ENCODE measurements around the gene GNE. TPM values are rescaled to one million over a fixed set of nuclear protein-coding genes. Genes with fewer than 3 reads are reported as not detected.

GNE gene
- total RNA-seq, 1 donor from 2014 or later = 19.3 TPM

GRCh38 chr9:36164989-36165388, 93.3 kb downstream of the GNE start:
- CTCF ChIA-PET = interaction anchor here (0.9 to 10.6 kb wide), 6 partner anchors 21 to 142 kb away, joined by 3 to 299 read pairs (median 6); partner anchors contain the start of gene GLIPR2
- no peak for TF ChIP-seq CTCF (IDR thresholded peaks at IDR 0.05)
- intact Hi-C loops (cut with micrococcal nuclease) = no loop called here
- POLR2A ChIA-PET = interaction anchor here (0.6 kb wide), 2 partner anchors 9 to 1209 kb away, joined by 3 to 4 read pairs; no protein-coding TSS in a partner anchor
- peaks cover 7% of the 10 kb centered on the region for H3K4me1 Mint-ChIP-seq
- no peak overlapping the region for H3K27ac Mint-ChIP-seq
- no peak overlapping the region for H3K4me3 Mint-ChIP-seq
- ATAC-seq (ENCODE audit: low read depth) (no peak), DNase-seq (no peak)
- peaks cover 1% of the 10 kb centered on the region for H3K27me3 Mint-ChIP-seq
- H3K9me3 Mint-ChIP-seq = no peaks in the 10 kb centered on the region
- no peaks in the 10 kb centered on the region for H3K36me3 Mint-ChIP-seq (ENCODE audit: low read depth)

Other genes starting within 250 kb of the GNE start
- 4.2 and 5.0 TPM in 2 replicates for gene RECK, start 221.5 kb downstream of the GNE start, total RNA-seq
- gene GLIPR2, start 121.7 kb downstream of the GNE start, total RNA-seq = 13.6 and 14.3 TPM in 2 replicates
- not detected in 2 replicates for gene CCIN, start 89.1 kb downstream of the GNE start, total RNA-seq
- gene CLTA, start 67.5 kb downstream of the GNE start, total RNA-seq = 104 and 115 TPM in 2 replicates
- 43.8 and 52.1 TPM in 2 replicates for gene RNF38, start 141.8 kb upstream of the GNE start, total RNA-seq